ENCODE results near the gene DCLRE1B. TPM values are rescaled to one million over a fixed set of nuclear protein-coding genes. Genes with fewer than 3 reads are reported as not detected.

The DCLRE1B gene
- polyA plus RNA-seq, 1 donor from 2014 or later, result 7.3 TPM

DNA sequence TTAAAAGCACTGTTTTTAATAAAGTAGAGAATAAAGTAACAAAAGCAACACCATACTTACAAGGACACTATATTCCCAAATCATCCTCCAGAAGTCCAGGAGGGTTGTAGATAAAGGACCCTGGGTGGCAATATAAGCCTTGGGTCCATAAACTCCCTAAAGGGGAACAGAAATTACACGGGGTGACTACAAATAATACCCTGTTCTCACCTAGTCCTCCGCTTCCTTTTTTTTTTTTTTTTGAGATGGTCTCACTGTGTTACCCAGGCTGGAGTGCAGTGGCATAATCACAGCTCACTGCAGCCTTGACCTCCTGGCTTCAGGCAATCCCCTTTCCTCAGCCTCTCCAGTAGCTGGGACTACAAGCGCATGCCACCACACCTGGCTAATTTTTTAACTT lies 46.7 kb upstream of the DCLRE1B start:
- TF ChIP-seq, protein P1, sequence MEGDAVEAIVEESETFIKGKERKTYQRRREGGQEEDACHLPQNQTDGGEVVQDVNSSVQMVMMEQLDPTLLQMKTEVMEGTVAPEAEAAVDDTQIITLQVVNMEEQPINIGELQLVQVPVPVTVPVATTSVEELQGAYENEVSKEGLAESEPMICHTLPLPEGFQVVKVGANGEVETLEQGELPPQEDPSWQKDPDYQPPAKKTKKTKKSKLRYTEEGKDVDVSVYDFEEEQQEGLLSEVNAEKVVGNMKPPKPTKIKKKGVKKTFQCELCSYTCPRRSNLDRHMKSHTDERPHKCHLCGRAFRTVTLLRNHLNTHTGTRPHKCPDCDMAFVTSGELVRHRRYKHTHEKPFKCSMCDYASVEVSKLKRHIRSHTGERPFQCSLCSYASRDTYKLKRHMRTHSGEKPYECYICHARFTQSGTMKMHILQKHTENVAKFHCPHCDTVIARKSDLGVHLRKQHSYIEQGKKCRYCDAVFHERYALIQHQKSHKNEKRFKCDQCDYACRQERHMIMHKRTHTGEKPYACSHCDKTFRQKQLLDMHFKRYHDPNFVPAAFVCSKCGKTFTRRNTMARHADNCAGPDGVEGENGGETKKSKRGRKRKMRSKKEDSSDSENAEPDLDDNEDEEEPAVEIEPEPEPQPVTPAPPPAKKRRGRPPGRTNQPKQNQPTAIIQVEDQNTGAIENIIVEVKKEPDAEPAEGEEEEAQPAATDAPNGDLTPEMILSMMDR (IDR thresholded peaks at IDR 0.05; ENCODE audit: poor library complexity, severe bottlenecking), result no peak
- TF ChIP-seq SMC3 (conservative IDR thresholded peaks at IDR 0.05; ENCODE audit: poor library complexity) (no peak), EP300 (conservative IDR thresholded peaks at IDR 0.05; ENCODE audit: poor library complexity, severe bottlenecking) (no peak), POLR2AphosphoS5 (IDR thresholded peaks at IDR 0.05) (no peak), EZH2 (IDR thresholded peaks at IDR 0.05; ENCODE audit: borderline replicate concordance, insufficient read depth, low read length, poor library complexity, severe bottlenecking) (no peak), RAD21 (conservative IDR thresholded peaks at IDR 0.05) (no peak), TAF1 (IDR thresholded peaks at IDR 0.05; ENCODE audit: low read depth) (no peak), MXI1 (conservative IDR thresholded peaks at IDR 0.05; ENCODE audit: poor library complexity, severe bottlenecking) (no peak), REST (IDR thresholded peaks at IDR 0.05; ENCODE audit: borderline replicate concordance) (no peak)
- no peaks in the 10 kb centered on the region for H3K27me3 ChIP-seq (ENCODE audit: insufficient read depth, low read depth, low read length)
- H3K4me3 ChIP-seq (ENCODE audit: low read length), result no peak overlapping the region
- no peaks in the 10 kb centered on the region for H3F3A ChIP-seq (ENCODE audit: insufficient read depth, low read length, poor library complexity, severe bottlenecking)
- H3K27ac ChIP-seq (ENCODE audit: low read length), result no peak overlapping the region
- no peak overlapping the region for H3K4me2 ChIP-seq (ENCODE audit: low read length)
- H3K9ac ChIP-seq (ENCODE audit: low read length), result no peak overlapping the region
- no peak overlapping the region for H2AFZ ChIP-seq (ENCODE audit: low read depth, low read length)
- H3K36me3 ChIP-seq (ENCODE audit: insufficient read depth, low read length), result no peaks in the 10 kb centered on the region
- no peaks in the 10 kb centered on the region for H3K9me2 ChIP-seq (ENCODE audit: insufficient read depth, low read length)
- no peaks in the 10 kb centered on the region for H4K20me1 ChIP-seq (ENCODE audit: insufficient read depth)
- no peaks in the 10 kb centered on the region for H3K9me3 ChIP-seq (ENCODE audit: low read length)
- no peaks in the 10 kb centered on the region for H3K79me2 ChIP-seq (replicated peaks; ENCODE audit: insufficient read depth, low read length)

- Histone ChIP-seq H4K20me1 (ENCODE audit: insufficient read depth) (no peaks in the 10 kb centered on the region), H3K27me3 (ENCODE audit: insufficient read depth, low read depth, low read length) (no peaks in the 10 kb centered on the region), H3K9me2 (ENCODE audit: insufficient read depth, low read length) (no peaks in the 10 kb centered on the region), H3K4me2 (ENCODE audit: low read length) (no peak overlapping the region), H3K79me2 (replicated peaks; ENCODE audit: insufficient read depth, low read length) (no peaks in the 10 kb centered on the region), H3K9ac (ENCODE audit: low read length) (no peak overlapping the region), H3F3A (ENCODE audit: insufficient read depth, low read length, poor library complexity, severe bottlenecking) (no peaks in the 10 kb centered on the region), H2AFZ (ENCODE audit: low read depth, low read length) (no peak overlapping the region), H3K27ac (ENCODE audit: low read length) (no peak overlapping the region), H3K9me3 (ENCODE audit: low read length) (no peaks in the 10 kb centered on the region), H3K4me3 (ENCODE audit: low read length) (no peak overlapping the region), H3K36me3 (ENCODE audit: insufficient read depth, low read length) (no peaks in the 10 kb centered on the region)
- TF ChIP-seq EP300 (conservative IDR thresholded peaks at IDR 0.05; ENCODE audit: poor library complexity, severe bottlenecking) (no peak), SMC3 (conservative IDR thresholded peaks at IDR 0.05; ENCODE audit: poor library complexity) (no peak)
- TF ChIP-seq, protein P1 (IDR thresholded peaks at IDR 0.05; ENCODE audit: poor library complexity, severe bottlenecking), result no peak
Observed at GRCh38 chr1:113858982-113859381, 46.1 kb upstream of the DCLRE1B start.
